Tibial artery (tissue), 4 donors: ENCODE data around the gene RET.
A peak's percentile ranks its signal among the peaks of the same experiment; 100 is the strongest.

Source experiments
- DNase-seq, 2 donors: peaks; one replicate each; pipeline ENCODE4 v3.0.0-alpha.2; 2019
- H3K27ac ChIP-seq, 2 donors: fragments of 200-600 bp; sonication (generic) in 1 of 2; 1 replicate in 1 of 2; 2 replicates in 1 of 2; pipeline ENCODE4 v1.5.1; 2018 to 2019; ENCODE audit warnings: mild to moderate bottlenecking in 1 of 2
- H3K27me3 ChIP-seq, 2 donors: fragments of 200-600 bp; sonication (generic) in 1 of 2; one replicate each; pipeline versions ENCODE4 v1.5.1 to v1.6.0; 2016 to 2019
- H3K36me3 ChIP-seq, 3 donors: fragments of 200-600 bp; sonication (generic) in 2 of 3; one replicate each; pipeline ENCODE4 v1.5.1; 2016 to 2019; ENCODE audit warnings: mild to moderate bottlenecking in 2 of 3
- H3K4me1 ChIP-seq, 4 donors: fragments of 200-600 bp; sonication (generic) in 2 of 4; 1 replicate in 3 of 4; 2 replicates in 1 of 4; pipeline ENCODE4 v1.5.1; 2016 to 2019
- H3K4me3 ChIP-seq, 2 donors: fragments of 200-600 bp; sonication (generic) in 1 of 2; 1 replicate in 1 of 2; 2 replicates in 1 of 2; pipeline ENCODE4 v1.5.1; 2018 to 2019; ENCODE audit warnings: mild to moderate bottlenecking in 2 of 2
- H3K9me3 ChIP-seq, 3 donors: fragments of 200-600 bp; sonication (generic) in 1 of 3; one replicate each; pipeline ENCODE4 v1.5.1; 2016 to 2019
- CTCF ChIP-seq, 2 experiments: fragments of 200-600 bp in 1 of 2; fragments of 450-650 bp in 1 of 2; IDR thresholded peaks; one replicate each; pipeline ENCODE4 v1.5.1; 2017 to 2019; ENCODE audit warnings: antibody characterized with exemption in 2 of 2, mild to moderate bottlenecking in 1 of 2, moderate library complexity in 1 of 2
- intact Hi-C: fragments of 100-400 bp; cut with DNase I; formaldehyde crosslinking; loops from one replicate; pipeline ENCODE4 v1.15.0; 2023; ENCODE audit warnings: low total_unique reads

Gene RET

GRCh38 chr10:43082087-43082486 lies 5.2 kb downstream of the RET start:
- Histone ChIP-seq H3K4me3 (no peak overlapping the region), H3K27me3 (peaks cover 0 to 59% of the 10 kb centered on the region in 2 donors), H3K36me3 (no peaks in the 10 kb centered on the region), H3K9me3 (no peaks in the 10 kb centered on the region), H3K4me1 (peaks cover 0 to 9% (median 1%) of the 10 kb centered on the region in 4 donors), H3K27ac (no peak overlapping the region)
- no peak for TF ChIP-seq CTCF (IDR thresholded peaks at IDR 0.05)
- no peak for DNase-seq
- intact Hi-C loops, result no loop called here

- Histone ChIP-seq H3K4me1 (peaks cover 0 to 3% (median 0%) of the 10 kb centered on the region in 4 donors), H3K36me3 (no peaks in the 10 kb centered on the region)
- DNase-seq, result peak in 1 of 2 donors; percentile 28
These were observed 5.9 kb downstream of the RET start for GRCh38 chr10:43082746-43083145.

GRCh38 chr10:43083764-43084163 lies 6.9 kb downstream of the RET start:
- H3K9me3 ChIP-seq, result no peaks in the 10 kb centered on the region
- no peak for TF ChIP-seq CTCF (IDR thresholded peaks at IDR 0.05)
- DNase-seq, result no peak
- no peak overlapping the region for H3K27ac ChIP-seq
- no peaks in the 10 kb centered on the region for H3K36me3 ChIP-seq
- intact Hi-C loops, result no loop called here
- no peaks in the 10 kb centered on the region for H3K4me1 ChIP-seq
- H3K27me3 ChIP-seq, result peaks cover 0 to 48% of the 10 kb centered on the region in 2 donors
- H3K4me3 ChIP-seq, result no peak overlapping the region

More at GRCh38 chr10:43082746-43083145, 5.9 kb downstream of the RET start:
- no peaks in the 10 kb centered on the region for H3K9me3 ChIP-seq
- intact Hi-C loops, result no loop called here
- TF ChIP-seq CTCF (IDR thresholded peaks at IDR 0.05), result no peak
- no peak overlapping the region for H3K27ac ChIP-seq
- H3K27me3 ChIP-seq, result peaks cover 0 to 55% of the 10 kb centered on the region in 2 donors
- H3K4me3 ChIP-seq, result no peak overlapping the region

- H3K27ac ChIP-seq, result no peak overlapping the region
- no peak for TF ChIP-seq CTCF (IDR thresholded peaks at IDR 0.05)
- H3K4me3 ChIP-seq, result no peak overlapping the region
- H3K9me3 ChIP-seq, result no peaks in the 10 kb centered on the region
- intact Hi-C loops, result no loop called here
- peaks cover 0 to 48% of the 10 kb centered on the region in 2 donors for H3K27me3 ChIP-seq
- no peaks in the 10 kb centered on the region for H3K4me1 ChIP-seq
- H3K36me3 ChIP-seq, result no peaks in the 10 kb centered on the region
- DNase-seq, result no peak
These were observed 7.9 kb downstream of the RET start for GRCh38 chr10:43084812-43085211.

- Histone ChIP-seq H3K27ac (no peak overlapping the region), H3K4me3 (no peak overlapping the region), H3K36me3 (no peaks in the 10 kb centered on the region), H3K27me3 (peaks cover 0 to 36% of the 10 kb centered on the region in 2 donors), H3K4me1 (no peaks in the 10 kb centered on the region), H3K9me3 (no peaks in the 10 kb centered on the region)
- intact Hi-C loops, result no loop called here
- no peak for DNase-seq
- no peak for TF ChIP-seq CTCF (IDR thresholded peaks at IDR 0.05)
These were observed 9.6 kb downstream of the RET start for GRCh38 chr10:43086321-43086942.
